ENCODE data around the gene APOH.
"Not testable (repeated sequence)": the region's sequence is repeated elsewhere in the genome, so short reads cannot be mapped to it uniquely, and the experiment has no call there.

Gene APOH

DNA sequence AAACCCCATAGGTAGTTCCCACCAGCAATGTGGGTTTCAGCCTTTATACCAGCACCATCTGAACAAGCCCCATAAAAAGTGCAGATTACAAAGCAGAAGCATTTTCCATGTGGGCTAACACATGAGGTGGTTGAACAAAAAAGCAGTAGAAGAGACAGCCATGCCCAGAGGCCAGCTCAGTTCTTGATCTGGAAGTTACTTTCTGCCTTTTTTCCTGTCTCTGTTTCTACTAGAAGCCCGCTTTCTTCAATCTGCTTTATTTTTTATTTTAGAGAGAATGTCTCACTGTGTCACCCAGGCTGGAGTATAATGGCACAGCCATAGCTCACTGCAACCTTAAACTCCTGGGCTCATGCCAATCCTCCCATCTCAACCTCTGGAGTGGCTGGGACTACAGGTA is 31.5 kb upstream of the APOH start:
- no peak overlapping the region for H3K9ac ChIP-seq (ENCODE audit: low read depth, low read length)
- no peaks in the 10 kb centered on the region for H3K36me3 ChIP-seq (ENCODE audit: insufficient read depth, low read depth, low read length)
- H3K27me3 ChIP-seq (ENCODE audit: insufficient read depth, low read length), result no peaks in the 10 kb centered on the region
- H3K4me1 ChIP-seq (ENCODE audit: insufficient read depth, low read length), result no peaks in the 10 kb centered on the region
- H3K27ac ChIP-seq (ENCODE audit: low read length), result no peak overlapping the region
- no peaks in the 10 kb centered on the region for H3K9me3 ChIP-seq (ENCODE audit: insufficient read depth, low read depth, low read length)
- H3K4me3 ChIP-seq (ENCODE audit: low read length), result no peak overlapping the region

- no peaks in the 10 kb centered on the region for H3K4me1 ChIP-seq (ENCODE audit: insufficient read depth, low read length)
- H3K27me3 ChIP-seq (ENCODE audit: insufficient read depth, low read length), result no peaks in the 10 kb centered on the region
- no peak overlapping the region for H3K9ac ChIP-seq (ENCODE audit: low read depth, low read length)
- H3K9me3 ChIP-seq (ENCODE audit: insufficient read depth, low read depth, low read length), result no peaks in the 10 kb centered on the region
- no peaks in the 10 kb centered on the region for H3K36me3 ChIP-seq (ENCODE audit: insufficient read depth, low read depth, low read length)
- no peak overlapping the region for H3K4me3 ChIP-seq (ENCODE audit: low read length)
- H3K27ac ChIP-seq (ENCODE audit: low read length), result no peak overlapping the region
Measured at GRCh38 chr17:66260275-66260674, 31.1 kb upstream of the APOH start.

- Histone ChIP-seq H3K4me1 (ENCODE audit: insufficient read depth, low read length) (no peaks in the 10 kb centered on the region), H3K4me3 (ENCODE audit: low read length) (no peak overlapping the region), H3K27me3 (ENCODE audit: insufficient read depth, low read length) (no peaks in the 10 kb centered on the region), H3K36me3 (ENCODE audit: insufficient read depth, low read depth, low read length) (no peaks in the 10 kb centered on the region), H3K27ac (ENCODE audit: low read length) (no peak overlapping the region), H3K9ac (ENCODE audit: low read depth, low read length) (no peak overlapping the region), H3K9me3 (ENCODE audit: insufficient read depth, low read depth, low read length) (no peaks in the 10 kb centered on the region)
Measured at GRCh38 chr17:66255527-66255971, 26.3 kb upstream of the APOH start.

DNA sequence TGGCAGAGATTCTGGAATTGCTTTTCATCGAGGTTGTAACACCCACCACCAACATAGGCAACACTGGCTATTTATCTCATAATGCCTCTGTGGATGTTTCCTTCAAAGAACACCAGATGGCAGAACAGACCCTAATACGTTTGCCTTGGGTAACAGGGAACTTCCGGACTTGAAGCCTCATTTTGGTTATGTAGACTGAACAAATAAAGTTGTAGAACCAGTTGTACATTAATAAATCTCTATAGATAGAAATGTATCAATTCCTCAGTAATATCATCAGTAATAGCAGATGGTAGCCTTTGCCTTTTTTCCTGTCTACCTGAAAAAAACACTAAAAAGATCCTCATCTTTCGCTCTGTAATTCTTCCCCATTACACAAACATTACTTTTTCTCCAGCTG is 25.9 kb upstream of the APOH start:
- Histone ChIP-seq H3K36me3 (ENCODE audit: insufficient read depth, low read depth, low read length) (no peaks in the 10 kb centered on the region), H3K27me3 (ENCODE audit: insufficient read depth, low read length) (no peaks in the 10 kb centered on the region), H3K4me3 (ENCODE audit: low read length) (no peak overlapping the region), H3K27ac (ENCODE audit: low read length) (no peak overlapping the region), H3K9me3 (ENCODE audit: insufficient read depth, low read depth, low read length) (no peaks in the 10 kb centered on the region), H3K9ac (ENCODE audit: low read depth, low read length) (no peak overlapping the region), H3K4me1 (ENCODE audit: insufficient read depth, low read length) (no peaks in the 10 kb centered on the region)

- H3K4me3 ChIP-seq (ENCODE audit: low read length); H3K27me3 ChIP-seq (ENCODE audit: insufficient read depth, low read length); H3K36me3 ChIP-seq (ENCODE audit: insufficient read depth, low read depth, low read length); H3K4me1 ChIP-seq (ENCODE audit: insufficient read depth, low read length); H3K9ac ChIP-seq (ENCODE audit: low read depth, low read length); H3K27ac ChIP-seq (ENCODE audit: low read length); H3K9me3 ChIP-seq (ENCODE audit: insufficient read depth, low read depth, low read length): not testable (repeated sequence)
Measured at GRCh38 chr17:66253458-66253857, 24.2 kb upstream of the APOH start.

DNA sequence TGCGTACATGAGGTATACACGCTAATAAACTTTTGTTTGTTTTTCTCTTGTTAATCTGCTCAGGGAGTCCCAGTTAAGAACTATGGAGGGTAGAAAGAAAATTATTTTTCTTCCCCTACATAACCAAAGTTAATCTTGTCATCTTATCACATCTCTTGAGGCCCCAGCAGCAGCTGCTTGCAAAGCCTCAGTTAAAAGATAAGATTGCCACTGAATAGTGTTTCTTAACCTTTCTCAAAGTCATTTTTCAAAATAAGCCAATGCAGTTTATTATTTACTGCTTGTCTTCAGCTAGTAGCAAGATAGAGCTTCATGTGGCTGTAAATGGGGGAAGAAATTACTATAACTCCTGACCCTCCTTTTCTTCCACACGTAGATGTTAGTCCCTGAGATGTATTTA is 21.5 kb upstream of the APOH start:
- H3K36me3 ChIP-seq (ENCODE audit: insufficient read depth, low read depth, low read length), result no peaks in the 10 kb centered on the region
- no peaks in the 10 kb centered on the region for H3K9me3 ChIP-seq (ENCODE audit: insufficient read depth, low read depth, low read length)
- no peak overlapping the region for H3K9ac ChIP-seq (ENCODE audit: low read depth, low read length)
- no peaks in the 10 kb centered on the region for H3K27me3 ChIP-seq (ENCODE audit: insufficient read depth, low read length)
- H3K4me3 ChIP-seq (ENCODE audit: low read length), result no peak overlapping the region
- no peaks in the 10 kb centered on the region for H3K4me1 ChIP-seq (ENCODE audit: insufficient read depth, low read length)
- H3K27ac ChIP-seq (ENCODE audit: low read length), result no peak overlapping the region

DNA sequence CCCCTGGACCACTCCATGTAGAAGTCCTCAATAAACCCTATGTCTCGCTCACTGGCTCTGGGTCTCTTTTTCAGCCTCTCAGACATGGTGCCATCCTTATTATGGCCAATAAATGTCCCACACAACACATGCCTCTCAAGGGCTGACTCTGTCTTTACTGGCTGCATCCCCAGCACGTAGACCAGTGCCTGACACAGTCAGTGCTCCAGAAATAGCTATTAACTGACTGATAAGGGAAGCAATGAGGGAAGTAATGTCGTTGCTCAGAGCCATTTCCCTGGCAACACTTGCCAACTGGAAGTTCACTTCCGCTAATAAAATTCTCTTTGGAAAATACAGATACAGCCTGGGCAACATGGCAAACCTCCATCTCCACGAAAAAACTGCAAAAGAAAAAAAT is 19.1 kb upstream of the APOH start:
- Histone ChIP-seq H3K4me1 (ENCODE audit: insufficient read depth, low read length) (no peaks in the 10 kb centered on the region), H3K9ac (ENCODE audit: low read depth, low read length) (no peak overlapping the region), H3K9me3 (ENCODE audit: insufficient read depth, low read depth, low read length) (no peaks in the 10 kb centered on the region), H3K27ac (ENCODE audit: low read length) (no peak overlapping the region), H3K27me3 (ENCODE audit: insufficient read depth, low read length) (no peaks in the 10 kb centered on the region), H3K4me3 (ENCODE audit: low read length) (no peak overlapping the region), H3K36me3 (ENCODE audit: insufficient read depth, low read depth, low read length) (no peaks in the 10 kb centered on the region)

DNA sequence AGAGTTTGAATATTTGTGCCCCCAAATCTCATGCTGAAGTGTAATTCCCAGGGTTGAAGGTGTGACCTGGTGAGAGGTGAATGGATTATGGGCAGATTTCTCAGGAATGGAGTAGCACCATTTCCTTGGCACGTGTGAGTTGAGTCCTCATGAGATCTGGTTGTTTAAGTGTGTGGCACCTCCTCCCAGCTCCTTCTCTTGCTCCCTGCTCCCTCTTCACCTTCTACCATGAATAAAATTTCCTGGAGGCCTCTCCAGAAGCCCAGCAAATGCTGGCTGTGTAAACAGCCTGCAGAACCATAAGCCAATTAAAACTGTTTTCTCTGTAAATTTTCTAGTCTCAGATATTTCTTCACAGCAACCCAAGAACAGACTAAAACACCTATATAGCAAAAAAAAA is 12.6 kb upstream of the APOH start:
- no peaks in the 10 kb centered on the region for H3K27me3 ChIP-seq (ENCODE audit: insufficient read depth, low read length)
- no peaks in the 10 kb centered on the region for H3K4me1 ChIP-seq (ENCODE audit: insufficient read depth, low read length)
- H3K9ac ChIP-seq (ENCODE audit: low read depth, low read length), result no peak overlapping the region
- no peak overlapping the region for H3K27ac ChIP-seq (ENCODE audit: low read length)
- no peaks in the 10 kb centered on the region for H3K36me3 ChIP-seq (ENCODE audit: insufficient read depth, low read depth, low read length)
- H3K9me3 ChIP-seq (ENCODE audit: insufficient read depth, low read depth, low read length), result no peaks in the 10 kb centered on the region
- H3K4me3 ChIP-seq (ENCODE audit: low read length), result no peak overlapping the region

- Histone ChIP-seq H3K9me3 (ENCODE audit: insufficient read depth, low read depth, low read length) (no peaks in the 10 kb centered on the region), H3K4me1 (ENCODE audit: insufficient read depth, low read length) (no peaks in the 10 kb centered on the region), H3K27me3 (ENCODE audit: insufficient read depth, low read length) (no peaks in the 10 kb centered on the region), H3K36me3 (ENCODE audit: insufficient read depth, low read depth, low read length) (no peaks in the 10 kb centered on the region), H3K9ac (ENCODE audit: low read depth, low read length) (no peak overlapping the region), H3K4me3 (ENCODE audit: low read length) (no peak overlapping the region), H3K27ac (ENCODE audit: low read length) (no peak overlapping the region)
Measured at GRCh38 chr17:66240630-66241029, 11.4 kb upstream of the APOH start.

GRCh38 chr17:66240013-66240412 is 10.8 kb upstream of the APOH start:
- no peaks in the 10 kb centered on the region for H3K27me3 ChIP-seq (ENCODE audit: insufficient read depth, low read length)
- H3K9ac ChIP-seq (ENCODE audit: low read depth, low read length), result no peak overlapping the region
- no peak overlapping the region for H3K27ac ChIP-seq (ENCODE audit: low read length)
- H3K4me3 ChIP-seq (ENCODE audit: low read length), result no peak overlapping the region
- no peaks in the 10 kb centered on the region for H3K9me3 ChIP-seq (ENCODE audit: insufficient read depth, low read depth, low read length)
- no peaks in the 10 kb centered on the region for H3K4me1 ChIP-seq (ENCODE audit: insufficient read depth, low read length)
- H3K36me3 ChIP-seq (ENCODE audit: insufficient read depth, low read depth, low read length), result no peaks in the 10 kb centered on the region

- Histone ChIP-seq H3K27ac (ENCODE audit: low read length) (no peak overlapping the region), H3K4me1 (ENCODE audit: insufficient read depth, low read length) (no peaks in the 10 kb centered on the region), H3K9ac (ENCODE audit: low read depth, low read length) (no peak overlapping the region), H3K27me3 (ENCODE audit: insufficient read depth, low read length) (no peaks in the 10 kb centered on the region), H3K9me3 (ENCODE audit: insufficient read depth, low read depth, low read length) (no peaks in the 10 kb centered on the region), H3K4me3 (ENCODE audit: low read length) (no peak overlapping the region), H3K36me3 (ENCODE audit: insufficient read depth, low read depth, low read length) (no peaks in the 10 kb centered on the region)
Measured at GRCh38 chr17:66235377-66235994, 6.3 kb upstream of the APOH start.

DNA sequence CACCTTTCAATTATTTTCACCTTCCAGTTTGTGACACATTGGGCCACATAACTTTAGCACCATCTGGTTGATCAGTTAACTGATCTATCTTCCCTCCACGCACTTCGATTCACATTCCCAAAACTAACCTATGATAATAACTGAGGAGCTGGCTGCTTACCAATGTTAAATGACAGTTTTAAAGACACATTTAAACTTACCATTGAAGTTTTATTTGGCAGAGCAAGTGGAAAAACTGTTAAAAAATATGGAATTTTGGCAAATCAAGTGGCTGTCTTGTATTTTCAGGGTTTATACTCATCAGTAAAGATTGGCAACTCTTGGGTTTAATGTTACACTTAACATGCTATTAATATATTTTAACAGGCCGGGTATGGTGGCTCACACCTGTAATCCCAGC is 5.4 kb upstream of the APOH start:
- Histone ChIP-seq H3K27ac (ENCODE audit: low read length) (no peak overlapping the region), H3K36me3 (ENCODE audit: insufficient read depth, low read depth, low read length) (no peaks in the 10 kb centered on the region), H3K4me1 (ENCODE audit: insufficient read depth, low read length) (no peaks in the 10 kb centered on the region), H3K9ac (ENCODE audit: low read depth, low read length) (no peak overlapping the region), H3K4me3 (ENCODE audit: low read length) (no peak overlapping the region), H3K9me3 (ENCODE audit: insufficient read depth, low read depth, low read length) (no peaks in the 10 kb centered on the region), H3K27me3 (ENCODE audit: insufficient read depth, low read length) (no peaks in the 10 kb centered on the region)
